Activated CD4-positive, alpha-beta T cell treated with anti-CD3 and anti-CD28 coated beads, Interleukin-2, amount 50 U/mL, for 24 hours (primary cell): ENCODE data around the gene CCDC9.
"Not testable (repeated sequence)": the region's sequence is repeated elsewhere in the genome, so short reads cannot be mapped to it uniquely, and the experiment has no call there.

Experiments used
- DNase-seq, 2 donors: peaks; one replicate each; pipeline ENCODE4 v3.0.0-alpha.2; 2020; ENCODE audit warnings: low read depth in 1 of 2, low spot score in 1 of 2

The CCDC9 gene

DNA sequence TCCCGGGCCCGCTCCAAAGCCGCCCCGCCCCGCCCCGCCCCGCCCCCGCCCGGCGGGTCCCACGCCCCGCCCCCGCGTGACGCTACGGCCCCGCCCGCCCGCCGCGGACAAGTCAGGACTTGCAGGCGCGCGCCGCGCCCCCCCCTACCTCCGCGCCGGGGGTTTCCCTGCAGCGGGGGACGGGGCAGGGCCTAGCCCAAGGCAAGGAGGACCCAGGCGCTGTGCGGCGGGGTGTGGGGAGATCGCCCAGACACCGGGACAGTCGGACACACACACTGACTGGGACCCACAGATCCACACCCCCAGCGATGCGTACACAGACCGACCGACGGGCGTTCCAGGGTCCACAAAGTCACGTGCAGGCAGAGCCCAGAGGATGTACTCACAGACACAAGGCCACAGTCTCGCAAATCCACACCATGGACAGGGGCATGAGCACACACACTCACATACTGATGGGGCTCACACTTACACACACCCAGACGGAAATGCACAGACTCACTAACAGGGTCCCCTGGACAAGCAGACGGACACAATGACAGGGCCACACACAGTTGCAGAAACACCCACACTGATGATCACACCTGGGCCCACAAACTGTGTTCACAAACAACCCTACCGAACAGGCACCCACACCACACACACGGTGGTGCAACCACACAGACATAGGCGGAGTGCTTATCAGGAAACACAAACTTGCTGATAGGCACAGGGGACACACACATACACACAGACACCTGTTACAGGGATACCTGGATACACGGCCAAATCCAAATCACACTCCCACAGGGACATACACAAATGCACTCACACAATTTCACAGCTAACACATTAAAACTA is 24.9 kb upstream of the CCDC9 start:
- DNase-seq = peak; percentile 66 to 81

DNA sequence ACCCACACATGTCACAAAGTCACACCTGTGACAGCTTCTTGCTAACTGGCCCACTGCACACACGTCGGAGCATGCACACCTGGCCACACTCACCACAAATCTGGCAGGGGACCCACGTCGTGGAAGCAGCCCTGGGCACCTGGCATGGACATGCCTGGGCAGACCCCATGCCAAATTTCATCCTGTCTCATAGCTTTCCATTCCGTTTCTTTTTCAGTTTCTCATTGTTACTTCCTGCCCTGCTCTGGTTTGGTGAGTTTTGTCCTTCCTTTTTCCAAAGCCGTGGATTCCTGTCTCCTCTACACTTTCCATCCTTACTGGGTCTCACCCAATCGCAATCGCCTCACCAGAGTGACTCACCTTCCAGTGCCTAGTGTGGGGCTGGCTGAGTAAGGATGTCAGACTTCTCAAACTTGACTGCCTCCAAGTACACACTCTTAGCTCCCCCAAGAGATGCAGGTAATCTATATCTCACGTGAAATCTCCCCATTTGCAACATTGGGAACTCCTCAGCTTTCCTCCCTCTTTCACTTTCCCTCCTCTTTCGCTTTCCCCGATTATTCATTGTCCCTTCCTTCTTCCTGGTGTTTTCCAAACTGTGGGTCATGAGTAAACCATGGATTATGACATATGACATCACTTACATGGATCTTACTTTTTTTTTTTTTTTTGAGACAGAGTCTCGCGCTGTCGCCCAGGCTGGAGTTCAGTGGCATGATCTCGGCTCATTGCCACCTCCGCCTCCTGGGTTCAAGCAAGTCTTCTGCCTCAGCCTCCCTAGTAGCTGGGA is 23.7 kb upstream of the CCDC9 start:
- DNase-seq = no peak

DNA sequence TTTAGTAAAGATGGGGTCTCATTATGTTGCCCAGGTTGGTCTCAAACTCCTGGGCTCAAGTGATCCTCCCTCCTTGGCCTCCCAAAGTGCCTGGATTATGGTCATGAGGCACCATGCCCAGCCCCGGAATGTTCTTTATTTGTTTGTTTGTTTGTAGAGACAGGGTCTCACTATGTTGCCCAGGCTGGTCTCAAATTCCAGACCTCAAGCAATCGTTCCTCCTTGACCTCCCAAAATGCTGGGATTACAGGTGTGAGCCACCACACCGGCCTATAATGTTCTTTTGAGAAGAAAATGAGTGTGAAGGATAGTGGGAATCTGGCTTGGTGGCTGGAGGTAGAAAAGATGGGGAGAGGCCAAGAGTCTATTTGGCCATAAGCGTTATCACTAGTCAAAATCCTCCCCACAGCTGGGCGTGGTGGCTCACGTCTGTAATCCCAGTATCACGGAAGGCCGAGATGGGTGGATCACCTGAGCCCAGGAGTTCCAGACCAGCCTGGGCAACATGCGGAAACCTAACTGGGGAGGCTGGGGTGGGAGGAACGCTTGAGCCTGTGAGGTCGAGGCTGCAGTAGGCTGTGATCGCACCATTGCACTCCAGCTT is 20.2 kb upstream of the CCDC9 start:
- DNase-seq = no peak

DNA sequence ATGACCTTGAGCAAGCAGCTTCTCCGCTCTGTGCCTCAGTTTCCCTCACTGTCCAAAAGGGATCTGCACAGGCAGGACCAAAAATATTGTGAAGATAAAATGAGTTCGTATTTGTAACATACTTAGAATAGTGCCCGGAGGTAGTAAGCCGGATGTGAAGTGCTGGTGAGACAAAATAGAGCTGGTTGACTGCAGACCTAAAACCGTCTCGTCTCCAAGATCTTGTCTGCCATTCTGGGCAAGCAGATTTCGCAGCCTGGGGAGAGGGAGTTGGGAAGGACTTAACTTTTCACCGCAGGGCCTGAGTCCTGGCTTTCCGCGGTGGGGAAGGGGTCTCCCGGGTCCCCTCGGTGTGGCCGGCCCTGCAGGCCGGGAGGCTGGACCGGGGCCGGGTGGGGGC is 17.2 kb upstream of the CCDC9 start:
- DNase-seq = no peak

DNA sequence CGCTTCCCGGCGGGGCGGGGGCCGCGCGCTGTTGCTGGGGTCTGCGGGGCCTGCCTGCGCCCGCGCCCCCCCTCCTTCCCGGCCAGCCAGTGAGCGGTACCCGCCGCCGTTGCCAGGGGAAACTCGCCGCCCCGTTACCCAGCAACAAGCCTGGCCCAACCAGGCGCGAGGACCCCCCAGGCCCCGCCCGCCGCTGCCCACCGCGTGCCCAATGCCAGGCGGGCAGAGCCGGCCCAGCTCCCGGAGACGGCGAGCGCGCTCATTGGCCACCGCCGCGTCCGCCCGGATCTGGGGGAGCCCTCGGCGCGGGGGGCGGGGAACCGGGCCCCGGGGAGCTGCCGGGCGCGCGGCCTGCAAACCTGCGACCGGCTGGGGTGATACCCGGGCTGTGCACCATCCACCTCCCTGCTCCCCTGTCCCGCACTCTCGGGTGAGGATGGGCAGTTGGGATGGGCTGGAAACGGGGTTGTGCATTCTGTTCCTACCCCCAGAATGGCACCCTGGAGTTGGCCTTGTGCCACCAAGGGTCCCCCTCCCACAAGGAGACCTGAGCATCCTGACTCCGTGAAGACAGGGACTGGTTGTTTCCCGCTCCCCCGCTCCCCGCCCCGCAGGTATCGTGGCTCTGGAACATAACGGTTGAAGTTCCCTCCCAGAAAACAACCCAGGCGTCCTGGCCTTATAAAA is 16.6 kb upstream of the CCDC9 start:
- DNase-seq = no peak

DNA sequence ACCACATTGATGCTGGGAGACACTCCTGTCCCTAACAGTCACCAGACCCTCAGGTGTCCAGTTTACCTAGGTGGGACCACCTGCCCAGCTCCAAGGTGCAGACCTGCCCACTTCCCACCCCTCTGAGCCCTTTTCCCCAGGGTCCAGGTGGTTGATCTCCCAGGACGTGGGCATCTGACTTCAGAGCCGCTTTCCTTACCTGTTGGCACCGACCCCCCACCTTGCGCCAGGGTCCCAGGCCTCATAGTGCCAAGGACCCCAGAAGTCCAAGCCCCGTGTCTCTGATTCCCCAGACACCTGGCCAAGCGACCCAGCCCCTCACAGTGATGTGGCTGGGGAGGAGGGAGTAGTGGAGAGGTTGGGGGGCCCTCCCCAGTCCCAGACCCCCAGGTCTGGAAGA is 15.8 kb upstream of the CCDC9 start:
- no peak for DNase-seq

DNA sequence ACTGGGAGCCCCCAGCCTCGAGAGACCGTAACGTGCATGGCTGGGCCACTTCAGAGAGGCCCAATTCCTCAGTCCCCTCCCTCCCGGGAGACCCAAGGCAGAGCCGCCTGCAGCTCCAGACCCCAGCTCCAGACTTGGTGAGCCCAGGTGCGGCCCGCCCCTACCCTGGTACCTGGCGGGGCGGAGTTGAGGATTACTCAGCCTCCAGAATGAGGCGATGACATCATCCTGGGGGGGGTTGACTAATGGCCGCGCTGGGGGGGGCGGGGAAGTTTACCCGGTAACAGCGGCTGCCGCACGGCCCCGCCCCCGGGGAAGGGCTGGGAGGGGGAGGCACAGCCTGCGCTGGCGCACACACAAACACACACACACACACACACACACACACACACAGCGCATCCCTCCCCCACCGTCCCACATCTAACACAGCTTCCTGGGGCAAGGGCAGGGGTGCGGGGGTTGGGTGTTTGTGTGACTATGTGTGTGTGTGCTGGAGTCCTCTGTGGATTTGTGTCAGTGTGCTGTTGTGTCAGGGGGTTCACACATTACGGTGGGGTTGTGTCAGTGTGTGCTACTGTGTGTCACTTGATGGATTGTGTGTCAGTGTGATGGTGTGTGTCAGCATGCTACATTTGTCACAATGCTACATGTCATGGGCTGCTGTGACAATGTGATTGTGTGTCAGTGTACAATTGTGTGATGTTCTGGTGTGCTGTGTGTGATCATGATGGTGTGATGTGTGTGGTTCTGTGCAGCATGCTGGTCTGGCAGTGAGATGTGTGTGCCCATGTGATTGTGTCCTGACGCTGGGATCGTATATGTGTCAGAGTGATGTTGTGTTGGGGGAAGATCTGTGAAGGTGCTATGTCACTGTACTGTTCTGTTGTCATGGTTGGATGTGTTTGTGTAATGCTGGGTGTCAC is 15.1 kb upstream of the CCDC9 start:
- peak; percentile 56 to 81 for DNase-seq

DNA sequence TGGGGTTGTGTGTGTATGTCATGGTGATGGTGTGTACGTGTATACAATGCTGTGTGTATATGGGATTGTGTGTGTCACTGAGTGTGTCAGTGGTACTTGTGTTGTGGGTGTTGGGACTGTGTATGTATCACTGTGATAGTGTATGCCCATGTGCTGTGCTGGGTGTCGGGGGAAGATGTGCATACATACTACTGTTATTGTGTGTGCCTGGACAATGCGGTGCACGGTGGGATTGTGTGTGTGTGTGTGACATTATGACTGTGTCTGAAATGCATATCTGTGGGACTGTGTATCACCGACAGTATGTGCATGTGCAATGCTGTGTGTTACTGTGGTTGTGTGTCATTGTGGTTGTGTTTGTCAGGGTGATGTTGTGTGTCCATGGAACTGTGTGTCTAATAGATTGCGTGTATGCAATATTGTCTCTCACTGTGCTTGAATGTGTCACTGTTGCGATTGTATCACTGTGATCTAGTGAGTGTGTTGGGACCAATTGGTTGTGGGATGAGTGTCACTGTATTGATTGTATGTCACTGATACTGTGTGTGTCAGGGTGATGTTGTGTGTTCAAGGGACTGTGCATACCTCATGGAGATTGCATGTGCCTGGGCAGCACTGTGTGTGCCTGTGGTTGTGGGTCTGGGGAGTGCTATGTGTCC is 14.3 kb upstream of the CCDC9 start:
- no peak for DNase-seq

DNA sequence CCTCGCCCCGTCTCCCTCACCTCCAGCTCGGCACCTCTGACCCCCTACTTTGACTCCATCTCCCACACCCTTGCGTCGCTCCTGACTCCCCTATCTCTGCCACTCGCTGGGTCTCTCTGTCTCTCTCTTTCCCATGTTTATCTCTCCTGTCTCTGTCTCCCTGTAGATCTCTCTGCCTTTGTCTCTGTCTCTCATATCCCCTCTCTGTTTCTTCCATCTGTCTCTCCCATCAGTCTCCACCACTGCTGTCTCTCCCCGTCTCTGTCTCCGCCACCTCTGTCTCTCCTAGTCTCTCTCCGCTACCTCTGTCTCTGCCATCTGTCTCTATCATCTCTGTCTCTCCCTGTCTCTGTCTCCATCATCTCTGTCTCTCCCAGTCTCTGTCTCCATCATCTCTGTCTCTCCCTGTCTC is 13.0 kb upstream of the CCDC9 start:
- DNase-seq = no peak

DNA sequence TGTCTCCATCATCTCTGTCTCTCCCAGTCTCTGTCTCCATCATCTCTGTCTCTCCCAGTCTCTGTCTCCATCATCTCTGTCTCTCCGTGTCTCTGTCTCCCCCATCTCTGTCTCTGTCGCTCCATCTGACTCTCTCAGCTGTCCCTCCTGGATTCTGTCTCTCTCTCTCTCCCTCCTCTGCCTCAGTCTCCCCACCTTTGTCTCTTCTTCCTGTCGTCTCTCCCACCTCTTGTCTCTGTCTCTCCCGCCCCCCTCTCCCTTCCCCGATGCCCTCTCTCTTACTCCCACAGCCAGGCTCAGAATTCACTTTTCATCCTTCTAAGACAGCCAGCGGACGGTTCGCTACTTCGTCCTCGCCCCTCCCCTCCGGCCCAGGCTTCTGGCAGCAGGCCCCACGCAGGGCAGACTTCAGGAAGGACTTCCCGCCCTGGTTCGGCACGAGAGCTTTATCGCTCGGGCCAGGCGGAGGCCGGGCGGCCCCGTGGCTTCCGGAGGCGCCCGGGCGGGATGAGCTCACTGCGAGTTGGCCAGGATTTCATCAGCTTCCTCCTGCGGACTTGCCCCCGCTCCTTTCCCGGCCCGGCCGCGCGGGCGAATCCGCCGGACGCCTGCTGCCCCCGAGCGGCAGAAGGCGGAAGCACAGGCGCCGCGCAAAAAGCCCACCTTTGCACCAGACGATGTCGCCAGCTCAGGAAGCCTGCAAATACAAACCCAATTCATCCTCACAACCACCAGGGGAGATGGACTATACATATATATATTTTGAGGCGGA is 12.4 kb upstream of the CCDC9 start:
- DNase-seq = peak; percentile 82 to 90

DNA sequence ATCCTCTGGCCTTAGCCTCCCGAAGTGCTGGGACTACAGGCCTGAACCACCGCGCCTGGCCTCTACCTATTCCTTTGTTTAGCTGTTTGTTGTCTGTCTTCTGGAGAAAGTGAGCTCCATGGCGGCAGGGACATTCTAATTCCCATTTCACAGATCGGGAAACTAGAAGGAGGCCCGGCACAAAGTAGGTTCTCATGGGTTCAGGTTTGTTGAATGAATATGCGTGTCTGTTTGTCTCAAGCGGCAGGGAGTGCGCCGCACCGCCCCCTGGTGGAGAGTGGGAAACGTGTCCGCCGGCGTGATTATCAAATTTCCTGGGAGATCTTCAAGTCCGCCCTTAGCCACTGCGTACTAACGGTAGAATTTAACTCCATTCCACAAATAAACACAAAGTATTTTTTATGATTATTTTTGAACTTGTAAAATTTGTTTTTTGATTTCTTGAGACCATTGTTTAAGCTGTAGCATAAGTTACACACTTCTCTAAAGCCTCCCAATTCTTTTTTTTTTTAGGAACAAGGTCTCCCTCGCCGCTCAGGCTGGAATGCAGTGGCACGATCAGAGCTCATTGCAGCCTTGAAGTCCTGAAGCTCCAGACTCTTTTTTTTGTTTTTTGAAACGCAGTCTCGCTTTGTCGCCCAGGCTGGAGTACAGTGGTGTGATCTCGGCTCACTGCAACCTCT is 8.9 kb upstream of the CCDC9 start:
- DNase-seq = peak; percentile 66 to 67

DNA sequence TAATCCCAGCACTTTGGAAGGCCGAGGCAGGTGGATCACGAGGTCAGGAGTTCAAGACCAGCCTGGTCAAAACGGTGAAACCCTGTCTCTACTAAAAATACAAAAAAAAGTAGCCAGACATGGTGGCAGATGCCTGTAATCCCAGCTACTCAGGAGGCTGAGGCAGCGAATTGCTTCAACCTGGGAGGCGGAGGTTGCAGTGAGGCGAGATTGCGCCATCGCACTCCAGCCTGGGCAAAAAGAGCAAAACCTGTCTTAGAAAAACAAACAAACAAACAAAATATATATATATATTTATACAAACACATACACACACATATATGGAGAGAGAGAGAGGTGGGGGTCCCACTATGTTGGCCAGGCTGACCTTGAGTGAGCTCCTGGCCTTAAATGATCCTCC is 3.3 kb upstream of the CCDC9 start:
- DNase-seq = not testable (repeated sequence)

DNA sequence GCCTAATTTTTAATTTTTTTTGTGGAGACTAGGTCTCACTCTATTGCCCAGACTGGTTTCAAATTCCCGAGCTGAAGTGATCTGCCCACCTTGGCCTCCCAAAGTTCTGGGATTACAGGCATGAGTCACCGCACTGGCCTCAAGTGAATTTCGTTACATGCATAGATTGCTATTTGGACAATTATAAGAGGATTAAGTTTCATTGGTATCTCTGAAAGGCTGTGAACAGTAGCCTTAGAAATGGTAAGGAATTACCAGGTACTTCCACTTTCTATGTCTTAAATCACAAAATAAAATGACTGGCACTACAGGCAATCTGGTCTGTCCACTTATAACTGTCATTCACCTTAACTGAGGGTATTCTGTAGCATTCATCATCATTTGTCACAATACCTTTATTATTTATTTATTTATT is 2.9 kb upstream of the CCDC9 start:
- DNase-seq = no peak

DNA sequence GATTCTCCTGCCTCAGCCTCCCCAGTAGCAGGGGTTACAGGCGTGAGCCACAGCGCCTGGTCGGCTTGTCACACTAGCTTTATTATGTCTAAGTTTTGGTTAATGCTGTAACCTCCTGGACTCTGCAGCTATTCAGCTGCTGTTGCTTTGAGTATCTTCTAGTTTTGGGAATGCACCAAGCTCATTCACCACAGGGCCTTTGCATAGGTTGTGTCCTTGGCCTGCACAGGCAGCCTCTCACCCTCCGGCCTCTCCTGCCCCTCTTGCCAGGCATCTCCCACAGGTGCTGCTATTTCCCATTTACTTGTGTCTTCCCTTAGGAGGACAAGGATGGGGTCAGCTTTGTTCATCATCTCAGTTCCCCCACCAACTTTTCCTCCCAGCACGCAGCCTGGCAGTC is 2.4 kb upstream of the CCDC9 start:
- no peak for DNase-seq

DNA sequence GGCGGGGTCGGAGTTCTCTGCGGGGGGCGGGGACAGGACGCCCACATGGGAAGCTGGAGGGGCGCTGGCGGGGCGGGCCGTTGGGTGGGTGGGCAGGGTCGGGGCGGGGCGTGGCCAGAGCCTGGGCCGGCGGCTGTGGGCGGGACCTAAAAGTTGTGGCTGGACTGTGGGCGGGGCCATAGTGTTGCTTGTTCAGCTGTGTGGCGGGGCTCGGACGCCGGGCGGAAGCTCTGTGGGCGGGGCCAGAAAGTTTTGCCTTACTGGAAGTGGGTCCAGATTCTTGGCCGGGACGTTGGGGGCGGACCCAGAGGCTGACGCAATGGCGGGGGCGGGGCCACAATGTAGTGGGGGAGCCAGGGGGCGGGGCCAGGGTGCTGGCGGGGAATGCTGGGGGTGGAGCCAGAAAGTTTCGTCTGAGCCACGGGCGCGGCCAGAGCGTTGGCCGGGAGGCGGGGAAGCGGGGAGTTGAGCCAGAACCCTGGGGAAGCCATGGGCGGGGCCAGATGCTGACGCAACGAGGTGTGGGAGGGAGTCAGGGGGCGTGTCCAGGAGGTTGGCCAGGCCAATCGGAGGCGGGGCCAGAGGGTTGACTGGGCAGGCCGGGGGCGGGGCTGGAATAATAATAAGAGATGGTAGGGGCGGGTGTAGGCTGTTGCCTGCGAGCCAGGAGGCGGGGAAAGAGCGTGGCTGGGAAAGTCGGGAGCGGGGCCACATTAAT is 527 bp downstream of the CCDC9 start:
- peak; percentile 100 for DNase-seq

DNA sequence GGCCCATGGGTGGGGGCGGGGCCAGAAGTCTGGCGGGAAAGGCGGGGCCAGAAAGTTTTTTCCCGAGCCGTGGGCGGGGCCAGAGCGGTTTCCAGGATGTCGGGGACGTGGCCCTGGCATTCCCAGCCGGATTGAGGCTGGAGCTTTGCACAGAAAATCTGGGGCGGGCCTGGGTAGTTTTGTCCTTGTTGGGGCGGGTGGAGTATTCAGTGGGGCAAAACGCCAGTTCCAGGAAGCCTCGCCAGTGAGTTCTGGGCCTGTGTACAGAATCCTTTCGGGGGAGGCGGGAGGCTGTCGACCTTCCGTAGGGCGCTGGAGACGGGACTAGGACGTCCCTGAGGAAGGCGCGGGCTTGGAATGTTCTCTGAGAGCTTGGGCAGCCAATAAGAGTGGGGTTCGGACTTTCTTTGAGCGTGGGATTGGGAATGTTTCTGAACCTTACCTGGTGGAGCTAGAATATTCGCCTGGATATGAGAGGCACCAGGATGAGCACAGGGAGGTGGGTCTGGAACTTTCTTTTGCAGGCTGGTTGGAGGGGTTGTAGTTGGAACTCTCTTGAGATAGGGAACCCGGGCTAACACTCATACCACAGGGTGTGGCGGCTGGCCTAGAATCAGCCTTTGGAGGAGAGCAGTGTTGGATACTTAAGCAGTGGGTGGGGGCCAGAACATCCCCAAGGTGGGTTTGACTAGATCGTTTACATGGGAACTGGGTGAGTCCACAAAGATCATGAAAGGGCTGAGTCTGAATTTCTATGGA is 1.3 kb downstream of the CCDC9 start:
- DNase-seq = no peak

DNA sequence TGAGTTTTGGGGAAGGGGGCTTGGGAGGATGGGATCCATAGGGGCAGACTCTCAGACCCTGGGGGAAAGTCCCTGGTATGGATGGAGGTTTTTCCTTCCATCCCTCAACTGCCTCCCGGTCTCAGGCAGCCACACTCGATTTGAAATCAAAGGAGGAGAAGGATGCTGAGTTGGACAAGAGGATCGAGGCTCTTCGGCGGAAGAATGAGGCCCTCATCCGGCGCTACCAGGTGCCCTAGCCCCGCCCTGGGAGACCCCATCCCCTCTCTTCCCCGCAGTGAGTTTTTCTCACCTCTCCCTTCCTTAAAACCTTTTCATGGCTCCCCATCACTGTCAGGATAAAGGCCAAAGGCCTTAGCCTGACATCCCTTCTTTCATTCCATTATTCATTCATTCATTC is 2.1 kb downstream of the CCDC9 start:
- DNase-seq = no peak
